Fibroblast of skin of back (primary cell): ENCODE measurements around the gene ZBTB33.

Experiments used
- DNase-seq: peaks from one replicate; pipeline ENCODE4 v3.0.0-alpha.2; 2013

The ZBTB33 gene

GRCh38 chrX:120305531-120306141 lies 55.0 kb downstream of the ZBTB33 start:
- DNase-seq, result peak; percentile 40

- DNase-seq, result no peak
Measured at GRCh38 chrX:120306630-120307029, 56.0 kb downstream of the ZBTB33 start.
